CD14-positive monocyte (primary cell): ENCODE data around the gene TBC1D9B. TPM values are rescaled to one million over a fixed set of nuclear protein-coding genes. Genes with fewer than 3 reads are reported as not detected.
A peak's percentile ranks its signal among the peaks of the same experiment; 100 is the strongest.
"Not testable (repeated sequence)": the region's sequence is repeated elsewhere in the genome, so short reads cannot be mapped to it uniquely, and the experiment has no call there.

ENCODE experiments used
- DNase-seq, 3 donors: peaks; one replicate each; pipeline ENCODE4 v3.0.0-alpha.2; 2011 to 2022
- H2AFZ ChIP-seq: 2 replicates; pipeline ENCODE4 v1.6.0; 2012; ENCODE audit warnings: mild to moderate bottlenecking, low read depth, low read length, inconsistent platforms; ENCODE audit not compliant: insufficient read depth, poor library complexity, severe bottlenecking
- H3K27ac ChIP-seq, 2 donors: 1 replicate in 1 of 2; 2 replicates in 1 of 2; pipeline ENCODE4 v1.5.1; 2012 to 2013; ENCODE audit warnings: low read length in 2 of 2, control low read depth in 1 of 2, inconsistent platforms in 1 of 2, low read depth in 1 of 2, mild to moderate bottlenecking in 1 of 2
- H3K27me3 ChIP-seq, 2 donors: one replicate each; pipeline versions ENCODE4 v1.6.0 to v1.6.1; 2011 to 2013; ENCODE audit warnings: low read length in 2 of 2; ENCODE audit not compliant: control insufficient read depth in 2 of 2, insufficient read depth in 2 of 2
- H3K36me3 ChIP-seq, 2 donors: replicated peaks in 1 of 2; 1 replicate in 1 of 2; 2 replicates in 1 of 2; pipeline versions ENCODE4 v1.5.1 to v1.6.1; 2012 to 2013; ENCODE audit warnings: low read length in 2 of 2, control low read depth in 1 of 2, inconsistent platforms in 1 of 2, mild to moderate bottlenecking in 1 of 2; ENCODE audit not compliant: insufficient read depth in 2 of 2, control insufficient read depth in 1 of 2
- H3K4me1 ChIP-seq, 2 donors: 1 replicate in 1 of 2; 2 replicates in 1 of 2; pipeline versions ENCODE4 v1.5.1 to v1.6.1; 2012 to 2013; ENCODE audit warnings: low read length in 2 of 2, control low read depth in 1 of 2, inconsistent platforms in 1 of 2, mild to moderate bottlenecking in 1 of 2, moderate library complexity in 1 of 2; ENCODE audit not compliant: insufficient read depth in 2 of 2, control insufficient read depth in 1 of 2
- H3K4me2 ChIP-seq: replicated peaks from 2 replicates; pipeline ENCODE3; 2012; ENCODE audit warnings: low read length, moderate library complexity, mild to moderate bottlenecking; ENCODE audit not compliant: poor library complexity, severe bottlenecking; ENCODE audit errors: extremely low read depth
- H3K4me3 ChIP-seq, 3 experiments: fragments of 200-600 bp in 1 of 3; sonication (generic) in 1 of 3; replicated peaks in 1 of 3; 1 replicate in 2 of 3; 2 replicates in 1 of 3; pipeline ENCODE4 v1.5.1; 2011 to 2013; ENCODE audit warnings: low read length in 3 of 3, mild to moderate bottlenecking in 3 of 3, control low read depth in 2 of 3, low read depth in 2 of 3, inconsistent platforms in 1 of 3, moderate library complexity in 1 of 3
- H3K79me2 ChIP-seq: 2 replicates; pipeline ENCODE4 v1.6.0; 2012; ENCODE audit warnings: mild to moderate bottlenecking, control low read depth, inconsistent platforms, low read length, moderate library complexity; ENCODE audit not compliant: insufficient read depth
- H3K9ac ChIP-seq: 2 replicates; pipeline ENCODE4 v1.6.0; 2017; ENCODE audit warnings: low read length, mild to moderate bottlenecking; ENCODE audit not compliant: insufficient read depth, poor library complexity, severe bottlenecking
- H3K9me3 ChIP-seq, 2 donors: replicated peaks in 1 of 2; 1 replicate in 1 of 2; 2 replicates in 1 of 2; pipeline versions ENCODE4 v1.5.1 to v1.6.1; 2012 to 2013; ENCODE audit warnings: low read length in 2 of 2, control low read depth in 1 of 2; ENCODE audit not compliant: control insufficient read depth in 1 of 2, insufficient read depth in 1 of 2
- H4K20me1 ChIP-seq: 2 replicates; pipeline ENCODE4 v1.6.0; 2012; ENCODE audit warnings: mild to moderate bottlenecking, low read length, control low read depth, moderate library complexity; ENCODE audit not compliant: insufficient read depth
- H3K27ac Mint-ChIP-seq, 7 donors: one replicate each; pipeline ENCODE4 v1.8.0; 2020; ENCODE audit warnings: mild to moderate bottlenecking in 7 of 7, mixed read lengths in 7 of 7, moderate library complexity in 6 of 7, inconsistent platforms in 2 of 7
- H3K27me3 Mint-ChIP-seq, 3 donors: one replicate each; pipeline ENCODE4 v1.8.0; 2021 to 2022; ENCODE audit warnings: low read depth in 3 of 3, mild to moderate bottlenecking in 3 of 3, mixed read lengths in 3 of 3, moderate library complexity in 3 of 3, inconsistent platforms in 1 of 3
- H3K36me3 Mint-ChIP-seq, 2 donors: one replicate each; pipeline ENCODE4 v1.8.0; 2020; ENCODE audit warnings: mixed read lengths in 2 of 2, inconsistent platforms in 1 of 2, mild to moderate bottlenecking in 1 of 2
- H3K4me1 Mint-ChIP-seq: one replicate; pipeline ENCODE4 v1.8.0; 2020; ENCODE audit warnings: mild to moderate bottlenecking, mixed read lengths
- H3K4me3 Mint-ChIP-seq, 2 donors: one replicate each; pipeline ENCODE4 v1.8.0; 2020; ENCODE audit warnings: mild to moderate bottlenecking in 2 of 2, mixed read lengths in 2 of 2, moderate library complexity in 1 of 2
- H3K9me3 Mint-ChIP-seq, 7 donors: one replicate each; pipeline ENCODE4 v1.8.0; 2020 to 2022; ENCODE audit warnings: mixed read lengths in 7 of 7, mild to moderate bottlenecking in 6 of 7, moderate library complexity in 6 of 7, inconsistent platforms in 2 of 7
- WGBS: methylation state at CpG from one replicate; pipeline ENCODE4 v1.1.5; 2013; ENCODE audit warnings: missing lambda C conversion rate; ENCODE audit not compliant: insufficient coverage; 5-methylcytosine and 5-hydroxymethylcytosine counted together
- intact Hi-C, 2 donors: fragments of 100-400 bp; cut with micrococcal nuclease; formaldehyde crosslinking; loops; one replicate each; pipeline versions ENCODE4 v1.15.0 to v1.15.1; 2023
- polyA plus RNA-seq, 3 donors: library from polyadenylated mRNA; depleted of rRNA in 1 of 3; unstranded in 2 of 3; stranded (reverse) in 1 of 3; fragments of 300-500 nt in 2 of 3; fragments of >200 nt in 1 of 3; fragmentation: Illumina TruSeq in 2 of 3; gene quantifications; 1 replicate in 2 of 3; 2 replicates in 1 of 3; pipeline ENCODE4 v1.2.3, GENCODE V29; 2012 to 2021
- TF ChIP-seq, protein P1 (sequence below): fragments of 200-600 bp; IDR thresholded peaks from one replicate; pipeline ENCODE4 v1.8.0; 2022; ENCODE audit warnings: antibody characterized with exemption, mild to moderate bottlenecking

TBC1D9B gene
- polyA plus RNA-seq, 3 donors, result 13.4 to 116 (median 26.3) TPM

GRCh38 chr5:179837076-179838011 is 70.4 kb downstream of the TBC1D9B start:
- no peak overlapping the region for H2AFZ ChIP-seq
- Mint-ChIP-seq H3K4me1 (peaks cover 13% of the 10 kb centered on the region), H3K9me3 (no peaks in the 10 kb centered on the region), H3K27ac (peak overlapping the region; percentile 40 to 77 (median 66)), H3K4me3 (no peak overlapping the region), H3K36me3 (peaks cover 50 to 70% of the 10 kb centered on the region in 2 donors), H3K27me3 (peaks cover 0 to 2% (median 0%) of the 10 kb centered on the region in 3 donors)
- peaks cover 53 to 55% of the 10 kb centered on the region in 2 donors for H3K36me3 ChIP-seq
- H3K9ac ChIP-seq, result no peak overlapping the region
- peaks cover 0 to 9% of the 10 kb centered on the region in 2 donors for H3K4me1 ChIP-seq
- DNase-seq, result no peak
- TF ChIP-seq, protein P1, sequence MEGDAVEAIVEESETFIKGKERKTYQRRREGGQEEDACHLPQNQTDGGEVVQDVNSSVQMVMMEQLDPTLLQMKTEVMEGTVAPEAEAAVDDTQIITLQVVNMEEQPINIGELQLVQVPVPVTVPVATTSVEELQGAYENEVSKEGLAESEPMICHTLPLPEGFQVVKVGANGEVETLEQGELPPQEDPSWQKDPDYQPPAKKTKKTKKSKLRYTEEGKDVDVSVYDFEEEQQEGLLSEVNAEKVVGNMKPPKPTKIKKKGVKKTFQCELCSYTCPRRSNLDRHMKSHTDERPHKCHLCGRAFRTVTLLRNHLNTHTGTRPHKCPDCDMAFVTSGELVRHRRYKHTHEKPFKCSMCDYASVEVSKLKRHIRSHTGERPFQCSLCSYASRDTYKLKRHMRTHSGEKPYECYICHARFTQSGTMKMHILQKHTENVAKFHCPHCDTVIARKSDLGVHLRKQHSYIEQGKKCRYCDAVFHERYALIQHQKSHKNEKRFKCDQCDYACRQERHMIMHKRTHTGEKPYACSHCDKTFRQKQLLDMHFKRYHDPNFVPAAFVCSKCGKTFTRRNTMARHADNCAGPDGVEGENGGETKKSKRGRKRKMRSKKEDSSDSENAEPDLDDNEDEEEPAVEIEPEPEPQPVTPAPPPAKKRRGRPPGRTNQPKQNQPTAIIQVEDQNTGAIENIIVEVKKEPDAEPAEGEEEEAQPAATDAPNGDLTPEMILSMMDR, result no peak
- no peak overlapping the region for H3K4me3 ChIP-seq
- peaks cover 9% of the 10 kb centered on the region for H3K79me2 ChIP-seq
- no peaks in the 10 kb centered on the region for H3K9me3 ChIP-seq
- H3K27ac ChIP-seq, result peak overlapping the region; percentile 11 to 43
- no peak overlapping the region for H3K4me2 ChIP-seq
- H4K20me1 ChIP-seq, result peaks cover 57% of the 10 kb centered on the region
- WGBS, result 96% methylated on average over 8 of the region's 15 CpGs
- H3K27me3 ChIP-seq, result no peaks in the 10 kb centered on the region
- intact Hi-C loops, result loop anchor here (5.0 kb wide), 1 partner anchor 35 kb away; no protein-coding TSS in a partner anchor

DNA sequence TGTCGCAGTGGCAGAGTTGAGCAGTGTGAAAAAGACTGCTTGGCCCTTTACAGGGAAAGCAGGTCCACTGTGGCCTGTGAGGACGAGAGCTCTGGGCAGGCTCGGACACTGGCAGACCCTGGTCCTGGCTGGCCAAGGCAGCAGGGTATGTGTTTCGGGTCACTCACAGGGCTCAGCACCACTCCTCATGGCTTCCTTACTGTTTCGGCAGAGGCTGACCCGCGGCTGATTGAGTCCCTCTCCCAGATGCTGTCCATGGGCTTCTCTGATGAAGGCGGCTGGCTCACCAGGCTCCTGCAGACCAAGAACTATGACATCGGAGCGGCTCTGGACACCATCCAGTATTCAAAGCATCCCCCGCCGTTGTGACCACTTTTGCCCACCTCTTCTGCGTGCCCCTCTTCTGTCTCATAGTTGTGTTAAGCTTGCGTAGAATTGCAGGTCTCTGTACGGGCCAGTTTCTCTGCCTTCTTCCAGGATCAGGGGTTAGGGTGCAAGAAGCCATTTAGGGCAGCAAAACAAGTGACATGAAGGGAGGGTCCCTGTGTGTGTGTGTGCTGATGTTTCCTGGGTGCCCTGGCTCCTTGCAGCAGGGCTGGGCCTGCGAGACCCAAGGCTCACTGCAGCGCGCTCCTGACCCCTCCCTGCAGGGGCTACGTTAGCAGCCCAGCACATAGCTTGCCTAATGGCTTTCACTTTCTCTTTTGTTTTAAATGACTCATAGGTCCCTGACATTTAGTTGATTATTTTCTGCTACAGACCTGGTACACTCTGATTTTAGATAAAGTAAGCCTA is 71.3 kb downstream of the TBC1D9B start:
- Mint-ChIP-seq H3K36me3 (peaks cover 60 to 77% of the 10 kb centered on the region in 2 donors), H3K4me1 (peaks cover 13% of the 10 kb centered on the region), H3K4me3 (no peak overlapping the region), H3K9me3 (no peaks in the 10 kb centered on the region), H3K27ac (peak overlapping the region; percentile 53 to 81 (median 69)), H3K27me3 (peaks cover 0 to 2% (median 0%) of the 10 kb centered on the region in 3 donors)
- TF ChIP-seq, protein P1, result no peak
- no peak overlapping the region for H3K4me2 ChIP-seq
- no peak overlapping the region for H2AFZ ChIP-seq
- peaks cover 66% of the 10 kb centered on the region for H4K20me1 ChIP-seq
- H3K4me3 ChIP-seq, result no peak overlapping the region
- no peaks in the 10 kb centered on the region for H3K9me3 ChIP-seq
- no peak overlapping the region for H3K9ac ChIP-seq
- DNase-seq, result peak; percentile 57 to 62 (median 57)
- peaks cover 9% of the 10 kb centered on the region for H3K79me2 ChIP-seq
- intact Hi-C loops, result loop anchor here (5.0 kb wide), 1 partner anchor 34 kb away; no protein-coding TSS in a partner anchor
- H3K36me3 ChIP-seq, result peaks cover 62 to 64% of the 10 kb centered on the region in 2 donors
- H3K27me3 ChIP-seq, result no peaks in the 10 kb centered on the region
- peaks cover 0 to 9% of the 10 kb centered on the region in 2 donors for H3K4me1 ChIP-seq
- peak overlapping the region in 1 of 2 donors; percentile 43 for H3K27ac ChIP-seq
- 96% methylated on average over 17 of the region's 19 CpGs for WGBS

GRCh38 chr5:179834871-179835270 is 72.8 kb downstream of the TBC1D9B start:
- peaks cover 16% of the 10 kb centered on the region for H3K79me2 ChIP-seq
- H3K9me3 Mint-ChIP-seq, H3K9ac ChIP-seq, H2AFZ ChIP-seq, H3K27ac ChIP-seq, DNase-seq, H3K27me3 ChIP-seq, H3K4me1 ChIP-seq, H3K4me3 Mint-ChIP-seq, H3K9me3 ChIP-seq, H3K4me3 ChIP-seq, H3K4me2 ChIP-seq, H3K27me3 Mint-ChIP-seq: not testable (repeated sequence)
- peaks cover 13% of the 10 kb centered on the region for H3K4me1 Mint-ChIP-seq
- WGBS, result 70% methylated on average over 2 of the region's 28 CpGs
- peak overlapping the region in 1 of 7 donors; percentile 10 for H3K27ac Mint-ChIP-seq
- intact Hi-C loops, result loop anchor here (5.0 kb wide), 1 partner anchor 33 kb away; no protein-coding TSS in a partner anchor
- H3K36me3 Mint-ChIP-seq, result peaks cover 70 to 84% of the 10 kb centered on the region in 2 donors
- peaks cover 82% of the 10 kb centered on the region for H4K20me1 ChIP-seq
- H3K36me3 ChIP-seq, result peaks cover 78 to 79% of the 10 kb centered on the region in 2 donors
